Measurements from ENCODE around the gene NCK2. TPM values are rescaled to one million over a fixed set of nuclear protein-coding genes. Genes with fewer than 3 reads are reported as not detected.

The NCK2 gene
- total and polyA plus RNA-seq, 2 donors from 2014 or later = 22.8 to 52.9 TPM

GRCh38 chr2:105881286-105882136, 136.8 kb downstream of the NCK2 start:
- peaks cover 0 to 26% (median 25%) of the 10 kb centered on the region in 3 donors for H3K4me1 ChIP-seq (ENCODE audit: control insufficient read depth in 2 of 3, insufficient read depth in 2 of 3, low read depth in 1 of 3, low read length in 3 of 3)
- no peak for TF ChIP-seq CTCF (IDR thresholded peaks at IDR 0.05; ENCODE audit: borderline replicate concordance, extremely low read depth, insufficient read depth)
- DNase-seq = no peak
- H3K9me3 ChIP-seq (ENCODE audit: control insufficient read depth in 2 of 3, insufficient read depth in 1 of 3, low read length in 3 of 3) = no peaks in the 10 kb centered on the region
- H3K4me3 ChIP-seq (ENCODE audit: low read length in 3 of 3) = no peak overlapping the region
- H3K27me3 ChIP-seq (ENCODE audit: control insufficient read depth, insufficient read depth, low read length) = no peaks in the 10 kb centered on the region
- no peak for FAIRE-seq
- no peak overlapping the region for H3K27ac ChIP-seq (ENCODE audit: low read depth in 2 of 2, low read length in 2 of 2)
- no peak overlapping the region for H3K9ac ChIP-seq (ENCODE audit: low read length in 3 of 3)
- peaks cover 0 to 5% (median 0%) of the 10 kb centered on the region in 3 donors for H3K36me3 ChIP-seq (ENCODE audit: control insufficient read depth in 2 of 3, insufficient read depth in 3 of 3, low read length in 3 of 3)
- intact Hi-C loops (cut with DNase I) = no loop called here

GRCh38 chr2:105882341-105882740, 137.6 kb downstream of the NCK2 start:
- Histone ChIP-seq H3K4me1 (ENCODE audit: control insufficient read depth in 2 of 3, insufficient read depth in 2 of 3, low read depth in 1 of 3, low read length in 3 of 3) (peaks cover 0 to 33% (median 33%) of the 10 kb centered on the region in 3 donors), H3K4me3 (ENCODE audit: low read length in 3 of 3) (no peak overlapping the region), H3K9me3 (ENCODE audit: control insufficient read depth in 2 of 3, insufficient read depth in 1 of 3, low read length in 3 of 3) (no peaks in the 10 kb centered on the region), H3K27ac (ENCODE audit: low read depth in 2 of 2, low read length in 2 of 2) (no peak overlapping the region), H3K9ac (ENCODE audit: low read length in 3 of 3) (no peak overlapping the region), H3K36me3 (ENCODE audit: control insufficient read depth in 2 of 3, insufficient read depth in 3 of 3, low read length in 3 of 3) (peaks cover 0 to 5% (median 0%) of the 10 kb centered on the region in 3 donors), H3K27me3 (ENCODE audit: control insufficient read depth, insufficient read depth, low read length) (no peaks in the 10 kb centered on the region)
- DNase-seq (no peak), FAIRE-seq (no peak)
- no peak for TF ChIP-seq CTCF (IDR thresholded peaks at IDR 0.05; ENCODE audit: borderline replicate concordance, extremely low read depth, insufficient read depth)
- intact Hi-C loops (cut with DNase I) = no loop called here

DNA sequence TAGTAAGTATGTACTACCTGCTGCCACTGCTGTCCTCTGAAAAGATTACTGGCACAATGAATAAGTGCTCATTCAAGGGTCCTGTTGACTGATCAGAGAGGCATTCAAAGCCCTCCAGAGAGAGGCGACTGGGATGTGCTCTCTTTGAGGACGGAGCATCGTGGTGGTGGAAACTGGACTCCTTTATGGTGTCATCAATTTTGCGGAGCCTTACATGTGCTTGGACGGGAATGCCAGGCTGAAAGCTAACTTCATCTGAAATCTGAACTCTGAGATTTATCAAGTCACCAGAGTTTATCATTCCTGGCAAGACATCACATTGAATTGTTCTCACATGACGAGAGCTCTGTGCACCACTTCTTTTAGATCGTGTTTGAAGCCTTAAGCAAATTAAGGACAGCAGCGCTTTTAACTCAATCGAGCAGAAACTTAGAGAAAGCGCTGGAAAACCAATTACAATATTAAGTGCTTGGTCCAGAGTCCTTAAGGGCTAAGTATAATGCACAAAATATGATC, 138.3 kb downstream of the NCK2 start:
- no peaks in the 10 kb centered on the region for H3K27me3 ChIP-seq (ENCODE audit: control insufficient read depth, insufficient read depth, low read length)
- peaks cover 0 to 34% (median 33%) of the 10 kb centered on the region in 3 donors for H3K4me1 ChIP-seq (ENCODE audit: control insufficient read depth in 2 of 3, insufficient read depth in 2 of 3, low read depth in 1 of 3, low read length in 3 of 3)
- DNase-seq (no peak), FAIRE-seq (no peak)
- H3K27ac ChIP-seq (ENCODE audit: low read depth in 2 of 2, low read length in 2 of 2) = no peak overlapping the region
- H3K36me3 ChIP-seq (ENCODE audit: control insufficient read depth in 2 of 3, insufficient read depth in 3 of 3, low read length in 3 of 3) = peaks cover 0 to 5% (median 0%) of the 10 kb centered on the region in 3 donors
- intact Hi-C loops (cut with DNase I) = no loop called here
- TF ChIP-seq CTCF (IDR thresholded peaks at IDR 0.05; ENCODE audit: borderline replicate concordance, extremely low read depth, insufficient read depth) = no peak
- no peak overlapping the region for H3K9ac ChIP-seq (ENCODE audit: low read length in 3 of 3)
- H3K9me3 ChIP-seq (ENCODE audit: control insufficient read depth in 2 of 3, insufficient read depth in 1 of 3, low read length in 3 of 3) = no peaks in the 10 kb centered on the region
- H3K4me3 ChIP-seq (ENCODE audit: low read length in 3 of 3) = no peak overlapping the region

Data from kidney (tissue), 14 donors.